Stimulated activated CD8-positive, alpha-beta memory T cell treated with anti-CD3 and anti-CD28 coated beads, Interleukin-15, amount 100 ng/mL, for 1 hour (primary cell): Measurements from ENCODE around the gene MBNL1.

Source experiments
- DNase-seq: peaks from one replicate; pipeline ENCODE4 v3.0.0-alpha.2; 2020; ENCODE audit warnings: low read depth

Gene MBNL1

GRCh38 chr3:152252755-152253154 is 16.0 kb upstream of the MBNL1 start:
- DNase-seq = no peak

GRCh38 chr3:152253514-152253913 is 15.2 kb upstream of the MBNL1 start:
- no peak for DNase-seq

GRCh38 chr3:152254041-152254440 is 14.7 kb upstream of the MBNL1 start:
- no peak for DNase-seq

- no peak for DNase-seq
These were observed 13.4 kb upstream of the MBNL1 start for GRCh38 chr3:152255290-152255689.

GRCh38 chr3:152256851-152257562 is 11.7 kb upstream of the MBNL1 start:
- no peak for DNase-seq

DNA sequence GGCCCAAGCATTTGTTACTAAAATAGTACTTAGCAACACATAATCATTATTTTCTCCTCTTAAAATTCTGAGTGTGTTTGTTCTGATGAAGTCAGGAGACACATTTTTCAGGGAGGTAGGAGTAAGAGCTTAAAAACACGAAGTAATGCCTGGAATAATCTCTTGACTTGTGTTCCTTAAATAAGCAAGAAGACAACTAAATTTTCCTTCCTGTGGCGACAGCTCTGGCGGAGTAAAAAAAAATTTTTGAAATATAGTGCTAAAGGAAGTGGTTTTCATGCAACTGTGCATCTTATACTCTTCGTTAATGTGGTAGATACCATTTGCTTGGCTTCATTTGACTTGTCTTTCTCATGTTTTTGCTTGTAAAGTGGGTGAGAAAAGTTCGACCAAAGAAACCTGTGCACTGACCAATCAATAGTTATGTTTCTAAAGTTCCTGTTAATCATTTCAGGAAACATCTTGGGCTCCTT is 11.1 kb upstream of the MBNL1 start:
- no peak for DNase-seq

DNA sequence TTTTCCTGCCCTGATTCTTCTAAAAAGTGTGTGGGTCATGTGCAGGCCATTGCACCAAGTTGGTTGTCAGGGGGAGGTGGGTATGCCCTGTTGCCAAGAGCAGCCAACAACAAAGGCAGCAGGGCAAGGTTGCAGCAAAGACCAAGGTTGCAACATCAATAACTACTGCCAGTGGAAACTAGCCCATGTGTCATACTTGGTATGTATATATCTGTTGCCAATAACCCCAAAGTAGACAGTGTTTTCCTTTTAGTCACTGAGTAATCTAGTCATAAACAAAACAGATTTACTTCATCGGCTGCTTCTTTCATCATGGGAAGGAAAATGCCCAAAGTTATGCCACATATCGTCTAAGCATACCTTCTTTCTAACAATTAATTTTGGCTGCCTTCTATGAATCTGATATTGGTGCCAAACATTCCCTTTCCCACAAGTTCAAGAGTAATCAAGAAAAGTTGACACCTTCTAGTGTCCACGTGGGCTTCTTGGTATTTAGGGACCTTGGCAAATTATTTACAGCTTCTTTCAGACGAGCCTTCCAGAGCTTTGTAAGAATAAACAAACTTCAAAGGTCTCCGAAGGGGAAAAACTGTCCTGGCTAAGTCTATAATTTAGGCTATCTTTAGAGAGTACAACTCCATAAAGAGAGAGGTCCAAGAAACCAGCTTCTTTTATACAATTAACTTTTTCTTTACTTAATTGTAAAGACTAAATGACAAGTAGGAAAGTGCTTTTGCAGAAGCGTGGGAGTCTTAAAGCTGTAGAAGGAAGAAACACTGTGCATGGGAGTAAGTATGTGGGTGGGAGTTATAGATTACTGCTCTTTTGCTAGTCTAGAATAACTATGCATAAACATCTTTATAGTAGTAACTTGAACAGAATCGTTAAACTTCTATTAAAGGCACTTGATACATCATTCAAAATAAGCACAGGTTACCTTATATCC is 10.0 kb upstream of the MBNL1 start:
- no peak for DNase-seq

GRCh38 chr3:152259468-152259867 is 9.3 kb upstream of the MBNL1 start:
- no peak for DNase-seq

DNA sequence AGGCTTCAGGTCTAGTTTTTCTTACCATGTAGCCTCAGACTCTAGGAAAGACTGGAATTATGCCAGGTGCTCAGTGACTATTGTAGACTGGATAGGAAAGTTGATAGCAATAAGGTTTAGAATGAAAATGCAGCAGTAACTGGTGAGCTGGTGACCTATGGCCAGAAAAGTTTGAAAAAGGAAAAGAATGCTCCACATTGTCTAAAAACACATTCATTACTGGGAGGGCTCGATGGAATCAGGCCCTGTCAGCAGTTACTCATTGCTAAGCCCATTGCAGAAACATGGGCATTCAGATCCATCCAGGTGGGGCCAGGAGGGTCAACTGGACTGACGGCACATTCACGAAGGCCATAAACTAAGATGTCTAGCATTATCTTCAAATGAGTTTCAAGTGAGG is 8.7 kb upstream of the MBNL1 start:
- DNase-seq = no peak

- DNase-seq = no peak
These were observed 8.2 kb upstream of the MBNL1 start for GRCh38 chr3:152260529-152260928.

- DNase-seq = no peak
These were observed 7.4 kb upstream of the MBNL1 start for GRCh38 chr3:152261329-152261728.

DNA sequence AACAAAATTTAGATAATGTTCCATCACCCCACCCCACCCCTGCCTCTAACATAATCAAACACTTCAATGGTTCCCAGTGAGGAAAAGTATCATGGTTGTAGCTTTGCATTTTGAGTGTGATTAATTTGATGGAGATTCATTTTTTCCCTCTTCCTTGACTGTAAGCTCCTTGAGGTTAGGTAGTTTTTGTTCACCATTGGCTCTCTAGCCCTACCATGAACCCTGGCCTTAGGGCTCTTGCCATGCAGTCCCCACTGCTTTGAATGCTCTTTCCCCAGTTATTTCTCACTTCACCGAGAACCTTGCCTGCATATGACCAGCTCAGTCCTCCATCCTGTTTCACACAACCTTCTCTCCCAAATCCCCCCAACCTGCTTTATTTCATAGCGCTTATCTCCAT is 5.0 kb upstream of the MBNL1 start:
- DNase-seq = no peak

DNA sequence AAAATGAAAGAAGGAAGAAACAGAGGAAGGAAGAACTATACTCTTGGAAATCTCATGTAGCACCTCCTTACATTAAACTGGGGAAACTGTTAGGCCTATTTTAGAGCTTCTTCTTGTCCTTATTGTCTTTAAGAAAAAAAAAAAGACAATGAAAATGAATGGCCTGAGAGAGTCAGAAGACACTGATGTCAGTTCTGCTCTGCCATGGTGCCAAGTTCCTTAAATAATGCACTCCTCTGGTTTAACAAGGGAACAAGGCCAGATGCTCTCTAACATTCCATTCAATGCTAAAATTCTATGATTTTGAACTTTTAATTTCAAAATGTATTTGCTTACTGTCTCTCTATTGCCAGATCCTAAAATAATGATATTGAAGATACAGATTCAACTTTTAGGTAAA is 4.4 kb upstream of the MBNL1 start:
- no peak for DNase-seq

- DNase-seq = no peak
These were observed 2.3 kb upstream of the MBNL1 start for GRCh38 chr3:152266221-152266995.

DNA sequence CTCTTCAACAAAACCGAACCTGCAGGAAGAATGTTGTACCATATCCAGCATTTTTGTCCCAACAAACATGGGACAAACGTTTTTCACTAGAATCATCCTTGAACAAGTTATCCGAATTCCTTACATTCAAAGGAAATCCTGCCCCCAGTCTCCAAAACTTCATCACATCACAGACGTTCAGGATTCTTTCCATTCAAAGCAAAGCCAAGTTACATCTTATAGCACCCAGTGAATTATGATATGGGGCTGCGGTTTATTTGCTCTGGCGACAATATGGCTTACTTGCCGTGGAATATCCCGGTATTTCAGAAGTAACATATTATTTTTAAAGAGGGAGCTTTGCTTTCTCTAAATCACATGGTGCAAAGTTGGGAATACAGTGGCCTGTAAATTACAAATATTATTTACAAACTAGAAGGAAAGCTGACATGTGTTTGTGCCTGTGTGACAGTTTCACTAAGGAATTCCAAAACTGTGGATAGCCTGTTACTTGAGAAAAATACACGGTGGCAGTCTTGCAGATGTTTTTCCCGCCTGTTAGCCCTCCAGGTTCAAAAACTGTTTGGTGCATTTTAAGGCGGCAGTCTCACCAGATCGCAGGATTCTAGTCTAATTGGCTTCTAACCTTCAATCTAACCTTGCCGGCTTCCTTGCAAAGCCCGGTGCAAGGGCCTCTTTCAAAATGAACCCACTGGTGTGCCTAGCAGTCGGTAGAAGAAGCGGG is 736 bp upstream of the MBNL1 start:
- no peak for DNase-seq

DNA sequence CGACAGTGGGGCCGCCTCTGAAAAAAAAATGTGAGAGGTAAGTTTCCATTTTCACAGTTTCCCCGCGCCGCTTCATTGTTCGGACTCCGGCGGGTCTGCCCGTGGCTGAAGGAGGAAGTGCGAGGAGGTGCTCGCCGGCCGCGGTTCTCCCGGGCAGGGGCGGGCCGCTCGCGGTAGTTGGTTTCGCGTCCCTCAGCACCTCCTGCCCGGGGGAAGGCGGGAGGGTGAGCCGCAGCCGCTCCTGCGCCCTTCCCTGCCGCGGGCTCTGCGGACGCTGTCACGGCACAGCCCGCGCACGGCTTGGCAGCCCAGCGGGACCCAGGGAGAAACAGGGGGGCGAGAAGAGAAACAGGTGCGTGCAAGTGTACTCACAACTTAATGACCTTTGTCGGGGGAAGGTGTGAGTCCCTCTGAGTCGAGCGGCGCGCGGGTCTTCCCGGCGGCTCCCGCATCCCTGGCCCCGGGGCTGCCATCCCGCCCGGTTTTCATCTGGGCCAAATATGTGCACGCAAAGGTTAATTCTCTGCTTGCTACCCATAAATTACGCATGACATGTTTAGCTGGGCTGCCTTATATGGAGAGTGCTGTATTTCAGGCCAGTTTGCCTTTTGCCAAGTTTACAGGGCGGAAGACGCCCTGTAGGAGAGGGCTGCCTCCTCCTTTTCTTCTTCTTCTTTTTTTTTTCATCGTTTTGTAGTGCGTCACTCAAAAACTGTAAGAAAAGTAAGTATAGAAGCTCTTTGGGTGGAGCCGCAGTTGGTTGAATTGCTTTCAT is 514 bp downstream of the MBNL1 start:
- DNase-seq = no peak

DNA sequence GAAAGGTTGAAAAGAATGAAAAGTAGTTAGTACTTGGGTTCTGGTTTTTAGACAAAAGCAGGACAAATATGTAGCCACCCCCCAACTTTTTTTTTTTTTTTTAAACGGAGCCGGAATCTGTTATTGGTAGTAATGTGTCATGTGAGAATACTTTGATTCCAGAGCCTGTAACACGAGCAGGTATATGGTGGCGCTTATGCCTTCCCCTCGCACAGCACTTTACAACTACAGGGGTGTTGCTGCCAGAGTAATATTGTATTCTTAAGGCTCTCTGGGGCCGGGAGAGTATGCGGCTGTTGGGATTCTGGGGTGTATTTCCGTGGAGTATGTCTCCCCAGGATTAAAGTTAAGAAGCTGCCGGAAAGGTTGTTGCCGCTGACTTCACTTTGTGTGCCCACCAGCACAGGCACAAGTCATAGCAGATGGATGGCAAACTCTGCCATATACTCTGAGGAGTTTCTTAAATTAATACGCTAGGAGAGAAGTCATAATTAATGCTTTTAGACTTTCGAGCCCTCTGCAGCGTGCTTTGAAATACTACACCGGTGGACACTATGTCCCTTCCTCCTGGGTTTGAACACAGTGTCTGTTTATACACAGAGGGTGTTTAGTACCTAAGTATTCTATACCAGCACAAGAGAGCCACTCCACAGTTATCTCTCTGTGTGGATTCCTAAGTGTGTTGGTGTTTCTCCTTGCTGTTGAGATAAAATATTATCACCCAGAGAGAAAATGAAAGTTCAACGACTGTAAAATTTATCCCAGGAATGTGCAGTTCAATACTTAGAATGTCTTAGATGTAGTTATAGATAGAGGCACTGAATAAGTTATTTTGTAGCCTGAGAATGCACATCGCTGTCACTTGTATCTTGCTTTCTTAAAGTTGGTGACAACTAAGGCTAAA is 1.4 kb downstream of the MBNL1 start:
- DNase-seq = no peak

GRCh38 chr3:152270937-152271336 is 2.2 kb downstream of the MBNL1 start:
- DNase-seq = no peak

DNA sequence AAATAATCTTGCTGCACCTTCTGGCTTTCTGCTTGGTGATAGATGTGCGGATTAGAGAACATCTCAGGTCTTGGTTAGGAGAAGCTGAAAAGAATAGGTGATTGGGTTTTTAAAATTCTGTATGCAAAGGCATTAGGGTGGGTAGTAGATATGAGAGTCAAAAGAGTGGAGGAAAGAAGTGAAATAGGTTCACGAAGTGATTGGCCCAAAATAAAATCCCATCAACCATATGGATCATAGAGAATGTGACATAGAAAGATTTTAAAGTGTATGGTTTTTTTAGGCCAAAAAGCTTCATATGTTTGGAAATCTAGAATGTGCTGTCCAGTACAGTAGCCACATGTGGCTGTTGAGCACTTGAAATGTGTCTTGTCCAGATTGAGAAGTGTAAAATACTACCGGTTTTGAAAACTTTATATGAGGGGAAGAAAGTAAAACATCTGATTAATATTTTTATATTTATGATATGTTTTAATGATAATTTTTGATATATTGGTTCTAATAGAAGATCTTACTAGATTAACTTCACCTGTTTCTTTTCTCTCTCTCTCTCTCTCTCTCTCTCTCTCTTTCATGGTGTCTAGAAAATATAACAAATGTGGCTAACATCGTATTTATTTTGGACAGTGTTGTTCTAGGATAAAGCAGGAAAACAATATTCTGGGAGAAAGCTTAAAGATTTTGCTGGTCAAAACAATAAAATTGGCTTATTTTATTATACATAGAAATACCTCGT is 2.9 kb downstream of the MBNL1 start:
- no peak for DNase-seq
